Measurements from ENCODE around the gene OR13C8.
"Not testable (repeated sequence)": the region's sequence is repeated elsewhere in the genome, so short reads cannot be mapped to it uniquely, and the experiment has no call there.

OR13C8 gene
- 0 reads per million in 2 donors for total RNA-seq

GRCh38 chr9:104568868-104569267, at the start of gene OR13C8:
OR13C8 (plus strand) TSS chr9:104569168; CDS start chr9:104569168, 0 bp downstream.
- DNase-seq = no peak

GRCh38 chr9:104520241-104520640, 48.7 kb upstream of the OR13C8 start:
- DNase-seq = not testable (repeated sequence)

GRCh38 chr9:104527109-104527508, 41.9 kb upstream of the OR13C8 start, which contains the start of gene OR13C4:
OR13C4 (minus strand) TSS chr9:104527209; CDS start chr9:104527209, 0 bp downstream.
- no peak for DNase-seq

- DNase-seq = no peak
Observed at GRCh38 chr9:104536756-104537155, 32.2 kb upstream of the OR13C8 start, which contains the start of gene OR13C3. OR13C3 (minus strand) TSS chr9:104536856; CDS start chr9:104536723, 133 bp downstream.

GRCh38 chr9:104539275-104539674, 29.7 kb upstream of the OR13C8 start:
- DNase-seq = no peak

- no peak for DNase-seq
Observed at GRCh38 chr9:104544644-104545043, 24.3 kb upstream of the OR13C8 start.

- no peak for DNase-seq
Observed at GRCh38 chr9:104553261-104553660, 15.7 kb upstream of the OR13C8 start.

GRCh38 chr9:104555521-104555920, 13.4 kb upstream of the OR13C8 start:
- no peak for DNase-seq

- no peak for DNase-seq
Observed at GRCh38 chr9:104556830-104557634, 11.9 kb upstream of the OR13C8 start.

- DNase-seq = no peak
Observed at GRCh38 chr9:104564358-104564757, 4.6 kb upstream of the OR13C8 start.

GRCh38 chr9:104572612-104573011, 3.6 kb downstream of the OR13C8 start:
- DNase-seq = no peak

- DNase-seq = no peak
Observed at GRCh38 chr9:104575456-104575855, 6.5 kb downstream of the OR13C8 start.

- no peak for DNase-seq
Observed at GRCh38 chr9:104577263-104577662, 8.3 kb downstream of the OR13C8 start.

GRCh38 chr9:104580562-104580961, 11.6 kb downstream of the OR13C8 start:
- DNase-seq = no peak

GRCh38 chr9:104586496-104587180, 17.7 kb downstream of the OR13C8 start:
- no peak for DNase-seq

- DNase-seq = no peak
Observed at GRCh38 chr9:104589626-104590025, 20.7 kb downstream of the OR13C8 start.

GRCh38 chr9:104598749-104599148, 29.8 kb downstream of the OR13C8 start:
- not testable (repeated sequence) for DNase-seq

- not testable (repeated sequence) for DNase-seq
Observed at GRCh38 chr9:104599313-104599712, 30.3 kb downstream of the OR13C8 start, which contains the start of gene OR13C5. OR13C5 (minus strand) TSS chr9:104599413; CDS start chr9:104599413, 0 bp downstream.

GRCh38 chr9:104604801-104605200, 35.8 kb downstream of the OR13C8 start:
- no peak for DNase-seq

GRCh38 chr9:104605527-104605926, 36.6 kb downstream of the OR13C8 start, which contains the start of gene OR13C2:
OR13C2 (minus strand) TSS chr9:104605627; CDS start chr9:104605627, 0 bp downstream.
- DNase-seq = not testable (repeated sequence)

GRCh38 chr9:104606152-104606551, 37.2 kb downstream of the OR13C8 start:
- no peak for DNase-seq

GRCh38 chr9:104608336-104608735, 39.4 kb downstream of the OR13C8 start:
- DNase-seq = no peak

GRCh38 chr9:104611213-104611612, 42.2 kb downstream of the OR13C8 start:
- no peak for DNase-seq

- DNase-seq = no peak
Observed at GRCh38 chr9:104617418-104617817, 48.5 kb downstream of the OR13C8 start.
